GM12878 (cell line): Measurements from ENCODE around the gene LIG1. TPM values are rescaled to one million over a fixed set of nuclear protein-coding genes. Genes with fewer than 3 reads are reported as not detected.

ENCODE experiments used
- ATAC-seq: fragments of 200-7000 bp; cut with Tn5 transposase; 3 replicates; pipeline ENCODE4 v1.9.1; 2020; ENCODE audit warnings: mild to moderate bottlenecking, moderate library complexity
- BruUV-seq: library from RNA; stranded (reverse); fragments of 400-500 nt; replicated peaks from 2 replicates; lab custom pipeline; 2021; lab: Mats Ljungman, UMichigan
- CTCF ChIA-PET: fragments of 300-600 bp; sonication (Branson Sonifier 250); formaldehyde crosslinking; extraction: SDS; loops from one replicate; lab custom pipeline; 2021; ENCODE audit warnings: inconsistent platforms; lab: Yijun Ruan, JAX
- POLR2A ChIA-PET: fragments of 350-600 bp; formaldehyde crosslinking; extraction: SDS; loops from one replicate; lab custom pipeline; 2021; ENCODE audit warnings: inconsistent platforms; lab: Charles Lee
- RAD21 ChIA-PET: fragments of 300-600 bp; sonication (Branson Sonifier 250); formaldehyde crosslinking; loops from one replicate; lab custom pipeline; 2023; ENCODE audit warnings: antibody characterized with exemption; ENCODE audit not compliant: unreplicated experiment; lab: Charles Lee
- SMC1A ChIA-PET: fragments of 300-600 bp; sonication (Branson Sonifier 250); formaldehyde crosslinking; loops from one replicate; lab custom pipeline; 2023; ENCODE audit not compliant: unreplicated experiment, uncharacterized antibody; lab: Charles Lee
- DNase-seq: peaks from one replicate; pipeline ENCODE4 v3.0.0-alpha.2; 2011; ENCODE audit warnings: low read depth, low spot score
- FAIRE-seq: peaks from 3 replicates; lab custom pipeline; 2011; peaks lifted over from hg19 to GRCh38; lab: Jason Lieb, UNC
- H2AFZ ChIP-seq: 2 replicates; pipeline ENCODE4 v1.6.0; 2011; ENCODE audit warnings: low read depth, low read length, control low read depth; ENCODE audit not compliant: control insufficient read depth
- H3K27ac ChIP-seq: 2 replicates; pipeline ENCODE4 v1.5.1; 2011; ENCODE audit warnings: control low read depth; ENCODE audit not compliant: control insufficient read depth, insufficient read depth
- H3K27me3 ChIP-seq, 2 experiments: replicated peaks in 1 of 2; 2 replicates each; pipeline versions ENCODE4 v1.6.0 to v1.6.1; 2011; ENCODE audit warnings: low read length in 1 of 2; ENCODE audit not compliant: control insufficient read depth in 2 of 2, insufficient read depth in 2 of 2
- H3K36me3 ChIP-seq, 2 experiments: 2 replicates each; pipeline ENCODE4 v1.5.1; 2011; ENCODE audit warnings: low read length in 1 of 2; ENCODE audit not compliant: control insufficient read depth in 2 of 2, insufficient read depth in 2 of 2
- H3K4me1 ChIP-seq: 2 replicates; pipeline ENCODE4 v1.6.1; 2011; ENCODE audit warnings: mild to moderate bottlenecking, low read length, moderate library complexity, mixed read lengths; ENCODE audit not compliant: control insufficient read depth, insufficient read depth
- H3K4me2 ChIP-seq: 2 replicates; pipeline ENCODE4 v1.6.0; 2011; ENCODE audit warnings: control low read depth; ENCODE audit not compliant: control insufficient read depth, insufficient read depth
- H3K4me3 ChIP-seq: fragments of 200-600 bp; sonication (generic); 2 replicates; pipeline ENCODE4 v1.5.1; 2016
- H3K79me2 ChIP-seq: 2 replicates; pipeline ENCODE4 v1.6.0; 2011; ENCODE audit warnings: low read length; ENCODE audit not compliant: control insufficient read depth, insufficient read depth
- H3K9ac ChIP-seq: 2 replicates; pipeline ENCODE4 v1.8.0; 2011; ENCODE audit warnings: low read length, control low read depth, mixed read lengths; ENCODE audit not compliant: control insufficient read depth, insufficient read depth
- H3K9me3 ChIP-seq: replicated peaks from 3 replicates; pipeline ENCODE4 v1.5.1; 2011; ENCODE audit warnings: mild to moderate bottlenecking, low read length; ENCODE audit not compliant: control insufficient read depth, insufficient read depth
- H4K20me1 ChIP-seq: 2 replicates; pipeline ENCODE4 v1.6.0; 2011; ENCODE audit not compliant: control insufficient read depth, insufficient read depth
- ATF7 ChIP-seq: fragments of 450-650 bp; IDR thresholded peaks from 2 replicates; pipeline ENCODE4 v1.6.1; 2016; ENCODE audit warnings: low read depth, mild to moderate bottlenecking
- FOXK2 ChIP-seq: fragments of 450-650 bp; IDR thresholded peaks from 2 replicates; pipeline ENCODE4 v1.6.1; 2017; ENCODE audit warnings: mild to moderate bottlenecking, moderate library complexity
- HCFC1 ChIP-seq: fragments of 150-350 bp; IDR thresholded peaks from 2 replicates; pipeline ENCODE4 v1.6.1; 2014; ENCODE audit warnings: low read length
- JUND ChIP-seq: IDR thresholded peaks from 2 replicates; pipeline ENCODE4 v1.6.1; 2012; ENCODE audit warnings: low read depth, mild to moderate bottlenecking, low read length, improper control_type of control experiment, moderate library complexity
- RAD21 ChIP-seq: IDR thresholded peaks from 2 replicates; pipeline ENCODE4 v1.6.1; 2011; ENCODE audit warnings: mild to moderate bottlenecking, low read depth, low read length, moderate library complexity; ENCODE audit not compliant: insufficient read depth
- RELA ChIP-seq: fragments of 450-650 bp; IDR thresholded peaks from 2 replicates; pipeline ENCODE4 v1.8.0; 2014; ENCODE audit warnings: borderline replicate concordance; ENCODE audit not compliant: partially characterized antibody
- ZNF592 ChIP-seq: fragments of 450-650 bp; IDR thresholded peaks from 2 replicates; pipeline ENCODE4 v1.6.1; 2017; ENCODE audit warnings: mild to moderate bottlenecking, moderate library complexity
- whole genome bisulfite sequencing: methylation state at CpG from one replicate; pipeline ENCODE4 v1.1.6; 2016; ENCODE audit warnings: low lambda C conversion rate; ENCODE audit not compliant: insufficient replicate concordance, insufficient coverage; ENCODE audit errors: missing lambda C conversion rate; 5-methylcytosine and 5-hydroxymethylcytosine counted together
- in situ Hi-C: fragments of 300-500 bp; cut with MboI; formaldehyde crosslinking; loops from 9 replicates; pipeline ENCODE4 v1.14.3; 2018; ENCODE audit warnings: mixed read lengths
- intact Hi-C: fragments of 100-400 bp; cut with micrococcal nuclease; formaldehyde crosslinking; loops from one replicate; pipeline ENCODE4 v1.14.2; 2022; ENCODE audit not compliant: unreplicated experiment
- polyA plus RNA-seq, 11 experiments: library from polyadenylated mRNA; depleted of rRNA in 4 of 11; unstranded in 6 of 11; stranded (reverse) in 5 of 11; fragments of >200 nt; fragmentation: Nextera tagmentation in 4 of 11; fragmentation: Illumina TruSeq in 1 of 11; extraction: Ambion mirVana in 4 of 11; extraction: Trizol in 1 of 11; gene quantifications; 1 replicate in 1 of 11; 2 replicates in 10 of 11; pipeline versions ENCODE4 v1.2.1 to v1.2.3, GENCODE V29; 2011 to 2016; ENCODE audit warnings: inconsistent platforms in 2 of 11, missing spikeins in 2 of 11, low read depth in 1 of 11
- total RNA-seq, 4 experiments: library from RNA; depleted of rRNA in 3 of 4; stranded (reverse); fragments of >200 nt in 3 of 4; fragmentation: Illumina TruSeq in 1 of 4; extraction: Trizol in 1 of 4; gene quantifications; 2 replicates each; pipeline versions ENCODE4 v1.2.1 to v1.2.3, GENCODE V29; 2013 to 2021
- TF ChIP-seq, protein P1 (sequence below): IDR thresholded peaks from 2 replicates; pipeline ENCODE4 v1.6.1; 2012; ENCODE audit warnings: mild to moderate bottlenecking, low read depth, low read length

LIG1 gene
- total and polyA plus RNA-seq, 10 of the 15 experiments (the other 5 are each of a cell fraction or from before 2014, with no cell fraction given), result 7.8 to 117 (median 73.7) TPM

- TF ChIP-seq ZNF592 (no peak), ATF7 (no peak)
Measured at GRCh38 chr19:48196321-48196763, 26.2 kb upstream of the LIG1 start (continued).

- POLR2A ChIA-PET, result interaction anchor here (1.1 kb wide), 1 partner anchor 8 kb away, joined by 3 read pairs; no protein-coding TSS in a partner anchor
- H4K20me1 ChIP-seq, result no peaks in the 10 kb centered on the region
- H3K9ac ChIP-seq, result no peak overlapping the region
- no peaks in the 10 kb centered on the region for H3K27me3 ChIP-seq
- SMC1A ChIA-PET, result interaction anchor here (1.5 kb wide), 1 partner anchor 8 kb away, joined by 9 read pairs; no protein-coding TSS in a partner anchor
- FAIRE-seq, result no peak
- H2AFZ ChIP-seq, result no peak overlapping the region
- in situ Hi-C loops, result no loop called here
- H3K4me2 ChIP-seq, result no peak overlapping the region
- DNase-seq, result no peak
- intact Hi-C loops, result no loop called here
- 92% methylated on average over 65 of the region's 95 CpGs for WGBS
- BruUV-seq, result no TSS peak
- TF ChIP-seq FOXK2 (no peak), RELA (no peak), HCFC1 (no peak), RAD21 (no peak), JUND (no peak)
- TF ChIP-seq, protein P1, sequence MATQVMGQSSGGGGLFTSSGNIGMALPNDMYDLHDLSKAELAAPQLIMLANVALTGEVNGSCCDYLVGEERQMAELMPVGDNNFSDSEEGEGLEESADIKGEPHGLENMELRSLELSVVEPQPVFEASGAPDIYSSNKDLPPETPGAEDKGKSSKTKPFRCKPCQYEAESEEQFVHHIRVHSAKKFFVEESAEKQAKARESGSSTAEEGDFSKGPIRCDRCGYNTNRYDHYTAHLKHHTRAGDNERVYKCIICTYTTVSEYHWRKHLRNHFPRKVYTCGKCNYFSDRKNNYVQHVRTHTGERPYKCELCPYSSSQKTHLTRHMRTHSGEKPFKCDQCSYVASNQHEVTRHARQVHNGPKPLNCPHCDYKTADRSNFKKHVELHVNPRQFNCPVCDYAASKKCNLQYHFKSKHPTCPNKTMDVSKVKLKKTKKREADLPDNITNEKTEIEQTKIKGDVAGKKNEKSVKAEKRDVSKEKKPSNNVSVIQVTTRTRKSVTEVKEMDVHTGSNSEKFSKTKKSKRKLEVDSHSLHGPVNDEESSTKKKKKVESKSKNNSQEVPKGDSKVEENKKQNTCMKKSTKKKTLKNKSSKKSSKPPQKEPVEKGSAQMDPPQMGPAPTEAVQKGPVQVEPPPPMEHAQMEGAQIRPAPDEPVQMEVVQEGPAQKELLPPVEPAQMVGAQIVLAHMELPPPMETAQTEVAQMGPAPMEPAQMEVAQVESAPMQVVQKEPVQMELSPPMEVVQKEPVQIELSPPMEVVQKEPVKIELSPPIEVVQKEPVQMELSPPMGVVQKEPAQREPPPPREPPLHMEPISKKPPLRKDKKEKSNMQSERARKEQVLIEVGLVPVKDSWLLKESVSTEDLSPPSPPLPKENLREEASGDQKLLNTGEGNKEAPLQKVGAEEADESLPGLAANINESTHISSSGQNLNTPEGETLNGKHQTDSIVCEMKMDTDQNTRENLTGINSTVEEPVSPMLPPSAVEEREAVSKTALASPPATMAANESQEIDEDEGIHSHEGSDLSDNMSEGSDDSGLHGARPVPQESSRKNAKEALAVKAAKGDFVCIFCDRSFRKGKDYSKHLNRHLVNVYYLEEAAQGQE, result no peak
- no peak for ATAC-seq
- CTCF ChIA-PET, result interaction anchor here (0.8 to 2.0 kb wide), 9 partner anchors 9 to 86 kb away, joined by 3 to 31 read pairs (median 4); partner anchors contain the start of gene PLA2G4C
- no peaks in the 10 kb centered on the region for H3K9me3 ChIP-seq
- no peaks in the 10 kb centered on the region for H3K36me3 ChIP-seq
- RAD21 ChIA-PET, result interaction anchor here (0.6 to 1.5 kb wide), 2 partner anchors 10 to 25 kb away, joined by 3 to 4 read pairs; no protein-coding TSS in a partner anchor
- no peak overlapping the region for H3K27ac ChIP-seq
- no peaks in the 10 kb centered on the region for H3K4me1 ChIP-seq
- H3K4me3 ChIP-seq, result no peak overlapping the region
- no peaks in the 10 kb centered on the region for H3K79me2 ChIP-seq
Measured at GRCh38 chr19:48194844-48195830, 25.0 kb upstream of the LIG1 start.
